CD1c-positive myeloid dendritic cell (primary cell): Measurements from ENCODE around the gene HAUS7.

Experiments used
- DNase-seq: peaks from one replicate; pipeline ENCODE4 v3.0.0-alpha.2; 2016; ENCODE audit errors: extremely low spot score

Gene HAUS7

DNA sequence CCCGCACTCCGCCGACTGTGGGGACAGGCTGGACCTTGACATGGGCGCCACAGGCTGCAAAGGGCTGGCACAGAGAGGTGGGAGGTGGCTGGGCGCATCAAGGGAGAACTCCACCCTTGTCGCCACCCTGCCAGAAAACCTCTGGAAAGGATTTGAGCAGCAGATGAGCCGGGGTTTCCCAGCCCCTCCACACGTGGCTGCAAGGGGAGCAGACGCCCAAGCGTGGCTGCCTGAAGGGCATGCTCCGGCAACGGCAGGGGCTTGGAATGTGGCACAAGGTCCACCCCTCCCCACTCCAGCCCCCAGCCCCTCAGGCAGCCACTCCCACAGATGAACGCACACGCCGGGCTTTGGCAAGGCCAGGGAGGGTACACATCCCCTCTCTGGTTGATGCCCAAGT is 29.0 kb upstream of the HAUS7 start:
- no peak for DNase-seq

DNA sequence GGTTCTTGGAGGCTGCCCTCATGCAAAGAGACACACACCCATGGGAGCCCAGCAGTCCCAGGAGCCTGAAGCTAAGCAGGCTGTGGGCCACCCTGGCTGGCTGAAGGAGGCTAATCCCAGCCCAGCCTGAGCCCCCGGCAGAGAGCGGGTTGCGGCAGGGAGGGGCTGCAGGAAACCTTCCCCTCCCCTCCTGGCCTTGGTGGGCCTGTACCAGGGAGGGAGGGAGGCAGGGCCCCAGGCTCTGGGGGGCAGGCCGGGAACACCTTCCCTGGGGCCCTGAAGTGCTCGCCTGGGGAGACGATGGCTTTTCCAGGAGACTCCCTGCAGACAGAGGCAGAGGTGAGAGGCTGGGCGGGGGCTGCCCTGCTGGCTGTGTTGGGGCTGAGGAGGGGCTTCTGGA is 28.1 kb upstream of the HAUS7 start:
- no peak for DNase-seq

GRCh38 chrX:153496590-153496959 is 26.2 kb upstream of the HAUS7 start:
- no peak for DNase-seq

- no peak for DNase-seq
These were observed 25.7 kb upstream of the HAUS7 start for GRCh38 chrX:153495903-153496589.

DNA sequence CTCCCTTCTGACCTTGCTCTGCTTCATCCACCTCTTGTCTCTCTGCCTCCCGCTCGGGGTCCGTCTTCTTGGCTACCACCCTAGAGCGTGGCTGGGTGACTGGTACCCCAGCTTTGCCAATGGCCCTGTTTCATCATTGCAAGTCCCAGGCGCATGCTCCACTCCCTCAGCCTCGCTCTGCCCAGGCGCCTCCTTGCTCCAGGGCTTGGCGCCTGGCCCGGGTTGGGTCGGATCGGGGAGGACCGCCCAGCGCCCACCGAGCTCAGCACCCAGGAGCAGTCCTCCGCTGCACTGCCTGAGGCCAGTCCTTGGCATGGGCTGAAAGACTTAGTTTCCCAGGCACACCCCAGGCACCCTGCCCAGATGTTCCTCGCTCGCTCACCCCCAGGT is 25.0 kb upstream of the HAUS7 start:
- no peak for DNase-seq

DNA sequence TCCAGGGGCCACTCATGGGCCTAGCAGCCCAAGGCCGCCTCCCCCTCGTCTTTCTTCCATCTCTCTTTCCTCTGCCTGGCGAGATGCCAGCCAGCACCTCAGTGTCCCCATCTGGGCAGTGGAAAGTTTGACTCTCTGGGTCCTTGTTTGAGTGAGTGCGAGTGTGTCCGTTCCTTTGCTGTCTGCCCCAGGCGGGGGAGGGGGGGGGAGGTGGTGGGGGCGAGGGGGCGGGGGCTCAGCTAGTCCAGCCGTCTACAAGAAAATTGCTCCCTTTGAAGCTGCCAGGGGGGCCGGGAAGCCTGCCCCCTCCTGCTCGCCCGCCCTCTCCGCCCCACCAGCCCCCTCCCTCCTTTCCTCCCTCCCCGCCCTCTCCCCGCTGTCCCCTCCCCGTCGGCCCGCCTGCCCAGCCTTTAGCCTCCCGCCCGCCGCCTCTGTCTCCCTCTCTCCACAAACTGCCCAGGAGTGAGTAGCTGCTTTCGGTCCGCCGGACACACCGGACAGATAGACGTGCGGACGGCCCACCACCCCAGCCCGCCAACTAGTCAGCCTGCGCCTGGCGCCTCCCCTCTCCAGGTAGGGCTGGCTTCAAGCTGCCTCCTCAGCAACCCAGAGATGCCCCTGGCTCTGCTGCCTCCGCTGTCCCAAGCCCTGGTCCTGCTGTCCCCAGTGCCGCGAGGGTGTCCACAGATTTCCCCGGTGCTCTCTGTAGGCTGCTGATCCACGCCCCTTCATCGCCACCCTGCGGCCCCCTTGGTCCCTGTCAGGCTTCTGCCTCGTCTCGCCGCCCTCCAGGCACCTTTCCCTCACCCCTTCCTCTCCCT is 24.4 kb upstream of the HAUS7 start, which contains the start of gene BGN:
TSS of gene BGN (plus strand) at position 440 of the 821 bp plus-strand sequence. CDS start 9,652 bp downstream, outside the sequence.
- DNase-seq: no peak

DNA sequence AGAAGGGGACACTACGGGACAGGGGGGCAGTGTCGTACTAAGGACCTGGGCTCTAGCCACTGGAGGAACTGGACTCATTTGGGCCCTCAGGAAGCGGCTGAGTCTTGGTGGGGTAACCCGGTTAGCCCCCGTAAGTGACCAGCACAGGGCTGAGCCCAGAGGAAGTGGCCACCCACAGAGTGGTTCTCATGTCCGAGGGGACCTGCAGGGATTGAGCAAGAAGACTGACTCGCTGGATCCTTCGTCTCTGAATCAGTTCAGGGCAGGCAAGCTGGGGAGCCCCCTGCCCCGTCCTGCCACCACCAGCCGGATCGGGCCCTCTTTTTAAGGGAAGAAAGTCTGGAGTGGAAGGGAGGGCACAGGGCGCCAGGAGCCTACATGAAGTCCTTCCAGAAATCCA is 23.7 kb upstream of the HAUS7 start:
- DNase-seq: no peak

- no peak for DNase-seq
These were observed 22.7 kb upstream of the HAUS7 start for GRCh38 chrX:153493085-153493484.

GRCh38 chrX:153492543-153492942 is 22.2 kb upstream of the HAUS7 start:
- DNase-seq: no peak

DNA sequence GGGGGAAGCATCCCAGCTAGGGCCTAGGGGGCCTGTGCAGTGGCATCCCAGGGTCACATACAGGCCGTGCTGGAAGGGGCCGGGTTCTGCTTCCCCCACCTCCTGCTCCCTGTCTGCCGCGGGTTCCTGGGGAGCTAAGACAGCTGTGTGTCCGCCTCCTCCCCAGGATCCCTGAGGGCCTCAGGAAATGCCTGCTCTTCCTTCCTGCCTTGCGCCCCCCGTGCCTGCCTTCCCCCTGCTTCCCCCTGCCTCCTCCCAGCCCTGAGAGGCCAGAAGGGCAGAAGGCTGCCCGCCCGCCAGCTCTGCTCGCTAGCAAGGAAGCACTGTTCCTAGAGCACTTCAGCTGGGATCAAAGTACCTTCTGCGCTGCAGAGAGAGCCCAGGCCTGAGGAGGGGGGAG is 21.5 kb upstream of the HAUS7 start:
- no peak for DNase-seq

DNA sequence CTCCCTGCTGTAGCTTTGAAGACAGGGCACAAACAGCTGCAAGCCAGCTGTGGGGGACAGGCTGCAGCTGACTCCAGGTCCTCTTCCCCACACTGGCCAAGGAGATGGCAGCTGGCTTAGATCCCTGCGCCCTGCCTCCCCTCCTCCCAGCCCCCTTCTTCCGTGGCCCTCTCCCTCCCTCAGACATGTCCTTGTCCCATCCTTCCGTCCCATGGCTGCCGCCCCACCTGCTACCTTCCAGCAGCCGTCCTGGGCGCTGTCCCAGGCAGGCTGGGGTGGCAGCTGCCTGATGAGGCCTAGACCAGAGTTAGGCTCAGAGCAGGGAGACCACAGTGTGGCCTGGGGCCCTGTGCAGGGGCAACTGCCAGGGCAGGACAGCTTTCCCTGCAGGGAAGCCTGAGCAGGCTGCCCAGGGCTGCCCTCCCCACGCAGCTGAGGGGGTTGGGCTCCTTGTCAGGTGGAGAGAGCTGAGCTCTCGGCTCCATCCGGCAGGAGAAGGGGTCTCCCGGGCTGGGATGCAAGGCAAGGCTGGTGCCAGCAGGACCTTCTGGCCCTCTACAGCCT is 21.1 kb upstream of the HAUS7 start:
- DNase-seq: no peak

DNA sequence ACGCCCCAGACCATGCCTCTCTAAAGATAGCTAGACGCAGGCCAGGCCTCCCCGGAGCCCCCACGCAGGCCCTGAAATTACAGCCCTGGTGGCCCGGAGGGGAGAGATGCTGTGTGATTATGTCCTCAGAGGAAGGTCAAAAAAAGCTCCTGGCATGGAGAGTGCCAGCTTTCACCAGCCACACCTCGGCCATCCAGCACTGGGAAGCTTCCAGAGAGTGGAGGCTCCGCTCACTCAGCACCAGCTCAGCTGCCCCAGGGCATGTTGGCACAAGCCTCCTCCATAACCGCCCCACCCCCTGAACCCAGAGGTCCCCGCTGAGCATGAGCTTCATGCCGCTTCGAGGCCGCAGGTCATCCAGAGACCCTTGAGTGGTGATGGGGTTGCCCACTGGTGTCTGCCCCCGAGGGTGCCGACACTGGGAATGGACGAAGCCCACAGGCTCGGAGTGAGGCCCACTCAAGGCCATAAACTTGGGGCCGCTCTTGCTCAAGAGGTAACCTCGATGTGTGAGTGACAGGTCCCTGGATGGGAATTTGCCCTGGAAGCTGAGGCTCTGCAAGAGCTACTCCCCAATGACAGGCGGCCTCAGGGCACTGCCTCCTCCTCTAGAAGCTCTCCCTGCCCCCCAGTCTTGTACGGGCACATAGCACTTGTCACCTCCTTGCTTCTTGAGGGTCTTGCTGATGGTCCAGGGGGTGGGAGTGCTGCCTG is 20.0 kb upstream of the HAUS7 start:
- DNase-seq: no peak

DNA sequence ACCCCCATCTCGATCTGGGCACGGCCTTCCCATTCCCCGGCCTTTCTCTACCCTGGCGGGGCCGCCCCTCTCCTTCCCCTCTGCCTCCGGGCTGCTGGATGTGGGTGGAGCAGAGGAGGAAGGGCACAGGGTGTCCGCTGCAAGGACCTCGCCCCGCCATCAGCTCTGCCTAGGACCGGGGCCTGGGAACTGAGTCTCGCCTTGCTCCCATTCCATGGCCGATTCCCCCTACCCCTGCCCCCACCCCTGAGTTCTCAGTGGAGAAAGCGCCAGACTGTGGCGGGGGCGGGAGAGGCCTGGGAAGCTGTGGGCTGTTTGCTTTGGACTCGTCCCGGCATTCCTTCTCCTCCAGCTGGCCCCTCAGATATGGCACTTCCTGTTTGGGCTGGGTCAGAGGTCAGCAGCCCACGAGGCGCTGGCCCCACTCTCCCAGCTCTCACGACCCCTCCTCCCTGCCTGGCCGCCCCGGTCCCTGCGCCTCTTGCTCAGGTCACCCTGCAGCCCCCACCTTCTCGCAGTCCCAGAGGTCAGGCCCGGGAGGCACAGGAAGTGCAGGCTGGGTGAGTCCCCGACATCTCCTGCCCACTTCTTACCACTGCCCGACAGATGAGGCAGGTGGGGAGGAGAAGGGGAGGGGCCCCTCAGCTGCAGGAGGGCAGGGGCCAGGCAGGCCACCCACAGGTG is 18.0 kb upstream of the HAUS7 start:
- DNase-seq: no peak

DNA sequence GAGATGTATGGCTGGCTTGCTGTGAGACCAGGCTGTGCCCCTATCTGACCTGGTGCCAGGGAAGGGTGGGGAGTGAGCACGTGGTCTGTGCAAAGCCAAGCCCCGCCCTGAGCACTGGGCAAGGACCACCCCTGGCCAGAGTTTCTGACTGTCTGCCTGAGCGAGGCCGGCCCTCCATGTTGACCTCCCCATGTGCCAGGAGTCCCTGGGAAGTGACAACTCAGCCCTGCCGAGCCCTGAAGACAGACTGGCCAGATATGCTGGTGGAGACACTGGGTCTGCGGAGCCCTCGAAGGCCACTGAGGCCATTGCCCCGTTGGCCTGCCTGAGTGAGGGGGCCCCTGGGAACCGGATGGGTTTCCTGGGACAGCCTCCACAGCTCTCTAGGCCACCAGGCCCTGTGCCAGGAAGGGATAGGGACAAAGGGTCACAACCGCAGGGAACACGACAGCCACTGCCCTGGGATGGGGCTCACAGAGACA is 17.3 kb upstream of the HAUS7 start:
- DNase-seq: no peak

DNA sequence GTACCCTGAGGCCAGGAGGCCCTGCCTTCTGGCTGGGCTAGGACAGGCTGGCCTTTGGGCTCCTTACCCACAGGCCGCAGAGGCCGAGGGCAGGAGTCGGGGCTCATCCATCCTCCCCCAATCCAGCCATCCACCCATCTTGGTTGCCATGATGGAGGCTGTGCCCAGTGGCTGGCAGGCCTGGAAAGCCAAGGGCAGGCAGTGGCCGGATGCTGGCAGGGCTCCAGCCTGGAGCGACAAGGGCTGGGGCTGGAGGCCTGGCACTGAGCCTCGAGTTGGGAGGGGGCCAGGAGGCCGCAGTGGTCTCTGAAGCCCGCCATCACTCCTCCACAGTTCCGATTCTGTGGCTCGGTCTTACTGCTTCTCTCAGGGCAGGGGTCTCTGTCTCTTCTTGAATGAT is 15.8 kb upstream of the HAUS7 start:
- DNase-seq: no peak

GRCh38 chrX:153485396-153486080 is 15.2 kb upstream of the HAUS7 start:
- no peak for DNase-seq

DNA sequence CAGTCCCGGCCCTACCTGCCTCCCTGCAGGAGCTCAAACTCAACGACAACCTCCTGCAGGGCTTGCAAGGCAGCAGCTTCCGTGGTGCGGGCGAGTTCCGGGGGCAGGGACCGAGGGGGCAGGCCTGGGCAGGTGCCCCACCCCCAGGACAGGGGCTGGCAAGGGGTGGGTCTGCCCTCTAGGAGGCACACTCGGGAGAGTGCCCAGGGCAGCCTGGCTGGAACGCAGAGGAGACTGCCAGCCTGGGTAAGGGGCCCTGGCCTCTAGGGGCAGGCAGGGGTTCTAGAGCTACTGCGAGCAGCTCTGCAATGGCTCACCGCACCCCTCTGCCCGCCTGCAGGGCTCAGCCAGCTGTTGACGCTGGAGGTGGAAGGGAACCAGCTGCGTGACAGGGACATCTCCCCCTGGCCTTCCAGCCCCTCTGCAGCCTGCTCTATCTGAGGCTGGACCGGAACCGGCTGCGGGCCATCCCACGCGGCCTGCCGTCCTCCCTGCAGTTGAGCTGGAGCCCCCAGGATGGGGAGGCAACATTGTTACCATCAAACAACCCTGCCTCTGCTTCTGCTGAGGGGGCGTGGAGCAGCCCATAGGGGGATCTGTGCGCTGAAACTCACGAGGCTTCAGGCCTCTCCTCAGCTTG is 12.1 kb upstream of the HAUS7 start:
- DNase-seq: no peak

GRCh38 chrX:153481043-153481442 is 10.7 kb upstream of the HAUS7 start:
- DNase-seq: no peak

DNA sequence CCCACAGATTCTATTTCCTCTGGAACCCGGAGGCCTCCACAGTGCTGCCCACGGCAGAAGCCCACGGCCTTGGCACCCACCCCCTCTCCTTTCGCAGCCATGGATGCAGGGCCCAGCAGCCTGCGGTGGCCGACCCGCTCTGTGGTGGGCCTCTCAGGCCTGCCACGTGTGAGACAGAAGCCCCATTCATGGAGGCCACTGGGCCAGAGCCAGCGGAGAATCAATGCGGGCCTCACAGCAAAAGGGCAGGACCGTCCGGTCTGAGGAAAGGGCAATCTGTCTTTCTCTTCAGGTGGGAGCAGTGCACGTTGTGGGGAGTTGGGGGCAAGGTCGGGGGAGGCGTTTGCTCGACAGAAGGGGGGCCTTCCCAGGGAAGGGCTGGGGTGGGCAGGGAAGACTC is 8.4 kb upstream of the HAUS7 start:
- no peak for DNase-seq

DNA sequence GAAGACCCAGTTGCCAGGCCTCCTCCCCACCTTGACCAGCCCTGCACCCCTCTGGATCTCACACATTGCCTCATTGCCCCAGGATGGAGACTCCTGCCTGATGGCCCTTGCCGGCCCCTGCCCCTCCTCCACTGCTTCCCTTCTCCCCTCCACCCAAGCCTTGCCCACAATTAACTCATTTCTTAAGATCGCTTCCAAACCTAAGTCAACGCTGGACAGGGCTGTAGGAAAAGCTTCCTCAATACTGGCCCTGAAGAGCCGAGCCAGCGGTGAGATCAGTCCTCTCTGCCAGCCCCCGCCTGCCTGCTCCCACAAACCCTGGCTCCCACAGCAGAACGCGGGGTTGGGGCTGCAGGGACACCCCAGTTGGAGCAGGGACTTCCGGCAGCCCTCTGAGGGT is 7.5 kb upstream of the HAUS7 start:
- DNase-seq: no peak
